Thyroid gland (tissue), 4 donors: ENCODE data around the gene GPX7. TPM values are rescaled to one million over a fixed set of nuclear protein-coding genes. Genes with fewer than 3 reads are reported as not detected.
A peak's percentile ranks its signal among the peaks of the same experiment; 100 is the strongest.

Source experiments
- DNase-seq, 2 donors: peaks; one replicate each; pipeline ENCODE4 v3.0.0-alpha.2; 2019
- H3K27ac ChIP-seq, 3 donors: fragments of 200-600 bp; sonication (generic); 1 replicate in 2 of 3; 2 replicates in 1 of 3; pipeline ENCODE4 v1.5.1; 2016 to 2019; ENCODE audit warnings: mild to moderate bottlenecking in 1 of 3, moderate library complexity in 1 of 3
- H3K27me3 ChIP-seq: fragments of 200-600 bp; sonication (generic); one replicate; pipeline ENCODE4 v1.5.1; 2019
- H3K36me3 ChIP-seq, 2 donors: fragments of 200-600 bp; sonication (generic); one replicate each; pipeline ENCODE4 v1.5.1; 2016 to 2019
- H3K4me1 ChIP-seq, 2 donors: fragments of 200-600 bp; sonication (generic); one replicate each; pipeline ENCODE4 v1.5.1; 2017 to 2019
- H3K4me3 ChIP-seq, 3 donors: fragments of 200-600 bp; sonication (generic); replicated peaks in 1 of 3; 1 replicate in 2 of 3; 2 replicates in 1 of 3; pipeline ENCODE4 v1.5.1; 2016; ENCODE audit warnings: mild to moderate bottlenecking in 1 of 3
- H3K9me3 ChIP-seq: fragments of 200-600 bp; sonication (generic); one replicate; pipeline ENCODE4 v1.5.1; 2017
- CTCF ChIP-seq, 6 experiments: fragments of 200-600 bp in 3 of 6; fragments of 450-650 bp in 3 of 6; sonication (generic) in 3 of 6; IDR thresholded peaks; one replicate each; pipeline ENCODE4 v1.5.1; 2016 to 2019; ENCODE audit warnings: antibody characterized with exemption in 6 of 6, mild to moderate bottlenecking in 2 of 6, inconsistent platforms in 1 of 6, moderate library complexity in 1 of 6
- POLR2A ChIP-seq, 2 donors: fragments of 450-650 bp; IDR thresholded peaks; one replicate each; pipeline ENCODE4 v1.6.1; 2017; ENCODE audit warnings: antibody characterized with exemption in 2 of 2, mild to moderate bottlenecking in 2 of 2, moderate library complexity in 1 of 2
- WGBS, 2 donors: methylation state at CpG; one replicate each; pipeline ENCODE4 v1.1.5; 2017; 5-methylcytosine and 5-hydroxymethylcytosine counted together
- intact Hi-C: fragments of 100-400 bp; cut with DNase I; formaldehyde crosslinking; loops from one replicate; pipeline ENCODE4 v1.15.1; 2023
- total RNA-seq, 4 donors: library from RNA; depleted of rRNA; stranded (reverse); fragments of >200 nt; gene quantifications; one replicate each; pipeline ENCODE4 v1.2.3, GENCODE V29; 2016

GPX7 gene
- 10 to 100 TPM; 15.7 to 77.9 (median 32.1) TPM for total RNA-seq

- Histone ChIP-seq H3K4me1 (peaks cover 35 to 69% of the 10 kb centered on the region in 2 donors), H3K27ac (peak within 1 kb of the TSS; percentile 75 to 89 (median 83)), H3K4me3 (peak within 1 kb of the TSS; percentile 29 to 56 (median 38)), H3K36me3 (no peaks in the 10 kb centered on the region), H3K9me3 (no peaks in the 10 kb centered on the region), H3K27me3 (no peaks in the 10 kb centered on the region)
- intact Hi-C loops, result no loop called here
- TF ChIP-seq POLR2A (IDR thresholded peaks at IDR 0.05) (peak in 1 of 2 donors; percentile 58), CTCF (IDR thresholded peaks at IDR 0.05) (no peak)
- WGBS, 2 donors, result 5 to 18% methylated on average over 11 to 30 of the region's 97 CpGs
- DNase-seq, result peak; percentile 42 to 55
Measured at GRCh38 chr1:52601991-52602855, at the start of gene GPX7. Gene GPX7, plus strand, starts transcription at chr1:52602371. Its CDS starts 39 bp downstream, at chr1:52602410.

- H3K4me3 ChIP-seq, result peak within 1 kb of the TSS; percentile 57 to 81 (median 58)
- H3K9me3 ChIP-seq, result no peaks in the 10 kb centered on the region
- intact Hi-C loops, result no loop called here
- TF ChIP-seq POLR2A (IDR thresholded peaks at IDR 0.05), result peak in 1 of 2 donors; percentile 70
- TF ChIP-seq CTCF (IDR thresholded peaks at IDR 0.05), result no peak
- 0% methylated on average over 18 to 21 of the region's 68 CpGs for WGBS, 2 donors
- H3K4me1 ChIP-seq, result peaks cover 11 to 18% of the 10 kb centered on the region in 2 donors
- peak within 1 kb of the TSS; percentile 86 to 93 (median 91) for H3K27ac ChIP-seq
- no peaks in the 10 kb centered on the region for H3K36me3 ChIP-seq
- peak; percentile 77 to 79 for DNase-seq
- H3K27me3 ChIP-seq, result no peaks in the 10 kb centered on the region
Measured at GRCh38 chr1:52552505-52553361, 49.4 kb upstream of the GPX7 start, which contains the start of gene TUT4. Gene TUT4, minus strand, starts transcription at chr1:52553092. Its CDS starts 26,812 bp downstream, at chr1:52526280.

- H3K27ac ChIP-seq, result peak overlapping the region; percentile 86 to 93 (median 91)
- H3K27me3 ChIP-seq, result no peaks in the 10 kb centered on the region
- intact Hi-C loops, result no loop called here
- no peaks in the 10 kb centered on the region for H3K9me3 ChIP-seq
- 7 to 11% methylated on average over 18 to 27 of the region's 66 CpGs for WGBS, 2 donors
- H3K4me3 ChIP-seq, result peak overlapping the region; percentile 57 to 81 (median 58)
- H3K36me3 ChIP-seq, result no peaks in the 10 kb centered on the region
- peak; percentile 31 to 68 for TF ChIP-seq POLR2A (IDR thresholded peaks at IDR 0.05)
- no peak for TF ChIP-seq CTCF (IDR thresholded peaks at IDR 0.05)
- peak; percentile 91 to 92 for DNase-seq
- peaks cover 11 to 18% of the 10 kb centered on the region in 2 donors for H3K4me1 ChIP-seq
Measured at GRCh38 chr1:52553362-52554266, 48.6 kb upstream of the GPX7 start.

- H3K27me3 ChIP-seq, result no peaks in the 10 kb centered on the region
- WGBS, 2 donors, result 80 to 84% methylated on average over 6 of the region's 6 CpGs
- TF ChIP-seq CTCF (IDR thresholded peaks at IDR 0.05), result no peak
- no peak for TF ChIP-seq POLR2A (IDR thresholded peaks at IDR 0.05)
- intact Hi-C loops, result no loop called here
- no peak overlapping the region for H3K4me3 ChIP-seq
- no peaks in the 10 kb centered on the region for H3K36me3 ChIP-seq
- H3K9me3 ChIP-seq, result no peaks in the 10 kb centered on the region
- no peak overlapping the region for H3K27ac ChIP-seq
- no peak for DNase-seq
- peaks cover 11 to 20% of the 10 kb centered on the region in 2 donors for H3K4me1 ChIP-seq
Measured at GRCh38 chr1:52554267-52554640, 47.9 kb upstream of the GPX7 start.
